ENCODE measurements around the gene SHISA6. TPM values are rescaled to one million over a fixed set of nuclear protein-coding genes. Genes with fewer than 3 reads are reported as not detected.
"Not testable (repeated sequence)": the region's sequence is repeated elsewhere in the genome, so short reads cannot be mapped to it uniquely, and the experiment has no call there.

The SHISA6 gene
- total RNA-seq, 1 experiment from 2014 or later, result 2.9 TPM

DNA sequence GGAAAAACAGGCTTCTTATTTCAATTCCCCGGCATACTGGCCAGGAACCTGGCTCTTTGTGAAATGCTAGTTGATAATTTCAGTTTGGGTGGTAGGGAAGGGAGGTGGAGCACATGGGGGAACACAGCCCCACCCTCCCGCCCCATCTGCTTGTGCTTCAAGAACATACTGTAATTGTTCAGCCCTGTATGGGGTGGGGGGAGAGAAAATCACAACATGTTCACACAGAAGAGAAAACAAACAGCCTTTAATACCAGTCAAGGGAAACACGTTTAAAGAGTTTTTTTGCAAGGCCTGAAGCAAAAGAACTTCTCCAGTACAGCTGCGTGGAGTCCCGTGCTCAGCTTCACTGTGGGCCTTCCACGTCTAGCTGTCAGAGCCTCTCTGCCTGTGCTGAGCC, 59.7 kb downstream of the SHISA6 start:
- H2BK15ac ChIP-seq (ENCODE audit: low read depth, low read length), result no peak overlapping the region
- H4K5ac ChIP-seq (ENCODE audit: insufficient read length, low read depth, low read length), result no peak overlapping the region
- no peak overlapping the region for H3K4me2 ChIP-seq (ENCODE audit: insufficient read depth, insufficient read length, low read length)
- no peaks in the 10 kb centered on the region for H3K4me1 ChIP-seq (ENCODE audit: insufficient read depth, low read length)
- WGBS (ENCODE audit: extremely low coverage, insufficient read length, low lambda C conversion rate), result no CpG with 5 or more reads among the region's 6 CpGs
- no peaks in the 10 kb centered on the region for H3K23me2 ChIP-seq (ENCODE audit: insufficient read length, low read depth, low read length, poor library complexity, severe bottlenecking)
- no peak overlapping the region for H3K9ac ChIP-seq (ENCODE audit: extremely low read depth, insufficient read length, low read length)
- no peak for DNase-seq
- Mint-ChIP-seq H3K27me3 (ENCODE audit: low read depth) (no peaks in the 10 kb centered on the region; the same call in none of the 2 replicates), H3K9me3 (peaks cover 7% of the 10 kb centered on the region in 2 experiments), H3K36me3 (ENCODE audit: insufficient read depth in 1 of 3, low read depth in 3 of 3) (peaks cover 0 to 7% (median 6%) of the 10 kb centered on the region in 3 experiments; a peak in 4 of 7 replicates), H3K27ac (no peak overlapping the region), H3K4me3 (no peak overlapping the region), H3K4me1 (no peaks in the 10 kb centered on the region)
- H4K20me1 ChIP-seq (ENCODE audit: control insufficient read depth, insufficient read depth, insufficient read length), result no peaks in the 10 kb centered on the region
- H3K79me1 ChIP-seq (ENCODE audit: insufficient read depth, low read depth, low read length, poor library complexity, severe bottlenecking), result no peaks in the 10 kb centered on the region
- H3K27ac ChIP-seq (ENCODE audit: insufficient read length, low read depth, low read length), result no peak overlapping the region
- TF ChIP-seq, protein P1, sequence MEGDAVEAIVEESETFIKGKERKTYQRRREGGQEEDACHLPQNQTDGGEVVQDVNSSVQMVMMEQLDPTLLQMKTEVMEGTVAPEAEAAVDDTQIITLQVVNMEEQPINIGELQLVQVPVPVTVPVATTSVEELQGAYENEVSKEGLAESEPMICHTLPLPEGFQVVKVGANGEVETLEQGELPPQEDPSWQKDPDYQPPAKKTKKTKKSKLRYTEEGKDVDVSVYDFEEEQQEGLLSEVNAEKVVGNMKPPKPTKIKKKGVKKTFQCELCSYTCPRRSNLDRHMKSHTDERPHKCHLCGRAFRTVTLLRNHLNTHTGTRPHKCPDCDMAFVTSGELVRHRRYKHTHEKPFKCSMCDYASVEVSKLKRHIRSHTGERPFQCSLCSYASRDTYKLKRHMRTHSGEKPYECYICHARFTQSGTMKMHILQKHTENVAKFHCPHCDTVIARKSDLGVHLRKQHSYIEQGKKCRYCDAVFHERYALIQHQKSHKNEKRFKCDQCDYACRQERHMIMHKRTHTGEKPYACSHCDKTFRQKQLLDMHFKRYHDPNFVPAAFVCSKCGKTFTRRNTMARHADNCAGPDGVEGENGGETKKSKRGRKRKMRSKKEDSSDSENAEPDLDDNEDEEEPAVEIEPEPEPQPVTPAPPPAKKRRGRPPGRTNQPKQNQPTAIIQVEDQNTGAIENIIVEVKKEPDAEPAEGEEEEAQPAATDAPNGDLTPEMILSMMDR (conservative IDR thresholded peaks at IDR 0.05), result no peak
- no peaks in the 10 kb centered on the region for H3K9me3 ChIP-seq (ENCODE audit: control insufficient read depth, low read depth, low read length)
- no peak overlapping the region for H4K91ac ChIP-seq (ENCODE audit: insufficient read length, low read depth, low read length)
- no peak overlapping the region for H3K18ac ChIP-seq (ENCODE audit: insufficient read length, low read depth, low read length)
- H3K79me2 ChIP-seq (ENCODE audit: insufficient read depth, low read length), result no peaks in the 10 kb centered on the region
- H4K8ac ChIP-seq (replicated peaks; ENCODE audit: insufficient read length, low read depth, low read length), result no peak overlapping the region
- no peak overlapping the region for H2BK120ac ChIP-seq (ENCODE audit: low read depth, low read length, poor library complexity, severe bottlenecking)
- H2AFZ ChIP-seq (ENCODE audit: low read length), result no peak overlapping the region
- no peak overlapping the region for H2AK5ac ChIP-seq (ENCODE audit: insufficient read length, low read length)
- H3T11ph ChIP-seq (ENCODE audit: low read length), result no peak overlapping the region
- H3K4ac ChIP-seq (ENCODE audit: low read depth, low read length), result no peak overlapping the region
- H3K27me3 ChIP-seq (ENCODE audit: insufficient read depth, low read length), result no peaks in the 10 kb centered on the region
- H3K23ac ChIP-seq (ENCODE audit: insufficient read length, low read depth, low read length), result no peak overlapping the region
- H2BK20ac ChIP-seq (ENCODE audit: low read depth, low read length, poor library complexity, severe bottlenecking), result no peak overlapping the region
- no peak overlapping the region for H2BK5ac ChIP-seq (ENCODE audit: insufficient read length, low read length)
- no peak overlapping the region for H2BK12ac ChIP-seq (ENCODE audit: insufficient read length, low read depth, low read length)
- H3K14ac ChIP-seq (ENCODE audit: insufficient read depth, low read length), result no peak overlapping the region
- H3K56ac ChIP-seq (ENCODE audit: insufficient read length, low read depth, low read length), result no peak overlapping the region

DNA sequence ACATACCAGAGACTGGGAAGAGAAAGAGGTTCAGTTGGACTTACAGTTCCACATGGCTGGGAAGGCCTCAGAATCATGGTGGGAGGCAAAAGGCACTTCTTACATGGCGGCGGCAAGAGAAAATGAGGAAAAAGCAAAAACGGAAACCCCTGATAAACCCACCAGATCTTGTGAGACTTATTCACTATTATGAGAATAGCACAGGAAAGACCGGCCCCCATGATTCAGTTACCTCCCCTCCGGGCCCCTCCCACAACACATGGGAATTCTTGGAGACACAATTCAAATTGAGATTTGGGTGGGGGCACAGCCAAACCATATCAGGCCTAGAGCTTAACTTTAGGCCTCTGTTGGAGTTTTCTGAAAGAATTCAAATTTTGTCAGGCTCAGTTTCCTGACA, 60.9 kb downstream of the SHISA6 start:
- not testable (repeated sequence) for H4K91ac ChIP-seq (ENCODE audit: insufficient read length, low read depth, low read length); H3K4me1 ChIP-seq (ENCODE audit: insufficient read depth, low read length); H3K23me2 ChIP-seq (ENCODE audit: insufficient read length, low read depth, low read length, poor library complexity, severe bottlenecking); H3K9me3 Mint-ChIP-seq; H3K56ac ChIP-seq (ENCODE audit: insufficient read length, low read depth, low read length); H3K4me3 Mint-ChIP-seq; H3K18ac ChIP-seq (ENCODE audit: insufficient read length, low read depth, low read length); H2BK20ac ChIP-seq (ENCODE audit: low read depth, low read length, poor library complexity, severe bottlenecking); H2AK5ac ChIP-seq (ENCODE audit: insufficient read length, low read length); H3K27me3 ChIP-seq (ENCODE audit: insufficient read depth, low read length); DNase-seq; H2BK5ac ChIP-seq (ENCODE audit: insufficient read length, low read length); H4K5ac ChIP-seq (ENCODE audit: insufficient read length, low read depth, low read length); H2BK12ac ChIP-seq (ENCODE audit: insufficient read length, low read depth, low read length); H3T11ph ChIP-seq (ENCODE audit: low read length); H3K36me3 Mint-ChIP-seq (ENCODE audit: insufficient read depth in 1 of 3, low read depth in 3 of 3); H3K27ac ChIP-seq (ENCODE audit: insufficient read length, low read depth, low read length); H3K79me2 ChIP-seq (ENCODE audit: insufficient read depth, low read length); H3K4me1 Mint-ChIP-seq; H3K27ac Mint-ChIP-seq; H2BK120ac ChIP-seq (ENCODE audit: low read depth, low read length, poor library complexity, severe bottlenecking); H3K14ac ChIP-seq (ENCODE audit: insufficient read depth, low read length); H3K4me2 ChIP-seq (ENCODE audit: insufficient read depth, insufficient read length, low read length); H3K9ac ChIP-seq (ENCODE audit: extremely low read depth, insufficient read length, low read length); H3K27me3 Mint-ChIP-seq (ENCODE audit: low read depth); H3K23ac ChIP-seq (ENCODE audit: insufficient read length, low read depth, low read length); H4K8ac ChIP-seq (replicated peaks; ENCODE audit: insufficient read length, low read depth, low read length); H3K9me3 ChIP-seq (ENCODE audit: control insufficient read depth, low read depth, low read length); H2BK15ac ChIP-seq (ENCODE audit: low read depth, low read length); H3K4ac ChIP-seq (ENCODE audit: low read depth, low read length); H2AFZ ChIP-seq (ENCODE audit: low read length); H3K79me1 ChIP-seq (ENCODE audit: insufficient read depth, low read depth, low read length, poor library complexity, severe bottlenecking); H4K20me1 ChIP-seq (ENCODE audit: control insufficient read depth, insufficient read depth, insufficient read length)
- no CpG with 5 or more reads among the region's 5 CpGs for WGBS (ENCODE audit: extremely low coverage, insufficient read length, low lambda C conversion rate)
